Measurements from ENCODE around the gene BMF.

Gene BMF

DNA sequence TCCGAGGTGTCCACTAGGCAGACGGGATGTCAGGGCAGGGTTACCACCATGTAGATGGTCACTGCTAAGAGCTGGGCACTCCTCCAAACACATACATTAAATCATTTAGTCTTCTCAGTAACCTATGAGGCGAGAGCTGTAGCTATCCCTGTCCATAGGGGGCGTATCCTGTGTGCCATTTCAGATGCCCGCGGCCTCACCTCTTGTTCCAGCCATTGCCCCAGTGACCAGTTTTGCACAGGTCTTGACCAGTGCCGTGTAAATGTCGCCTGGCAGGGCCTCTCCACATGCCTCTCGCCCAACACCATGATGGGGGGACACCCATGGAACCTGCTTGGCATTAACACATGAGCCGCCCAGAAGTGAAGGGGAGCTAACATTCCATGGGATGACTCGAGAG lies 48.9 kb downstream of the BMF start:
- FAIRE-seq (no peak), DNase-seq (ENCODE audit: insufficient read length, low spot score) (no peak)
- TF ChIP-seq, protein P1, sequence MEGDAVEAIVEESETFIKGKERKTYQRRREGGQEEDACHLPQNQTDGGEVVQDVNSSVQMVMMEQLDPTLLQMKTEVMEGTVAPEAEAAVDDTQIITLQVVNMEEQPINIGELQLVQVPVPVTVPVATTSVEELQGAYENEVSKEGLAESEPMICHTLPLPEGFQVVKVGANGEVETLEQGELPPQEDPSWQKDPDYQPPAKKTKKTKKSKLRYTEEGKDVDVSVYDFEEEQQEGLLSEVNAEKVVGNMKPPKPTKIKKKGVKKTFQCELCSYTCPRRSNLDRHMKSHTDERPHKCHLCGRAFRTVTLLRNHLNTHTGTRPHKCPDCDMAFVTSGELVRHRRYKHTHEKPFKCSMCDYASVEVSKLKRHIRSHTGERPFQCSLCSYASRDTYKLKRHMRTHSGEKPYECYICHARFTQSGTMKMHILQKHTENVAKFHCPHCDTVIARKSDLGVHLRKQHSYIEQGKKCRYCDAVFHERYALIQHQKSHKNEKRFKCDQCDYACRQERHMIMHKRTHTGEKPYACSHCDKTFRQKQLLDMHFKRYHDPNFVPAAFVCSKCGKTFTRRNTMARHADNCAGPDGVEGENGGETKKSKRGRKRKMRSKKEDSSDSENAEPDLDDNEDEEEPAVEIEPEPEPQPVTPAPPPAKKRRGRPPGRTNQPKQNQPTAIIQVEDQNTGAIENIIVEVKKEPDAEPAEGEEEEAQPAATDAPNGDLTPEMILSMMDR (IDR thresholded peaks at IDR 0.05; ENCODE audit: insufficient read depth, missing control alignments) = no peak

DNA sequence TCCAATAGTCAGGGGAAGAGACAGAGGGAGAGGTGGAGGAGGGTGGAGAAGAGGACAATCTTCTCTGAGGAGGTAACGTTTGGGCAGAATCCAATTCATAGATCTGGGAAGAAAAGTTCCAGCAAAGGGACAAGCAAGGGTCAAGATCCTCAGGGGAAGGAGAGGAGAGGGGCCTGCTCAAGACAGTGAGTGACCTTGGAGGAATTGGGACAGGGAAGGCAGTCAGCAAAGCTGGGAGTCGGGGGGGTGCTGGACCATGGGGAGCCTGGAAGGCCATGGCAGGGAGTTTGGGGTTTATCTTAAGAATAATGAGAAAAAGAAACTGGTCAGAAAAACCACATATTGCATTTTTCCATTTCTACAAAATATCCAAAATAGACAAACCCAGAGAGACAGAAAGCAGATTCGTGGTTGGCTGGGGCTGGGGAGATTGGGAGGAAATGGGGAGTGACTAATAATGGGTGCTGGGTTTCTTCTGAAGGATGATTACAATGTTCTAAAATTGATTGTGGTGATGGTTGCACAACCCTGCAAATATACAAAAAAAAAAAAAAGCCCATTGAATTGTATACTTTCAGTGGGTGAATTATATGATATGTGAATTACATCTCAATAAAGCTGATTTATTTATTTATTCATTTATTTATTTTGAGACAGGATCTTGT lies 50.1 kb downstream of the BMF start:
- TF ChIP-seq, protein P1 (IDR thresholded peaks at IDR 0.05; ENCODE audit: insufficient read depth, missing control alignments) = no peak
- DNase-seq (ENCODE audit: insufficient read length, low spot score) (no peak), FAIRE-seq (no peak)

DNA sequence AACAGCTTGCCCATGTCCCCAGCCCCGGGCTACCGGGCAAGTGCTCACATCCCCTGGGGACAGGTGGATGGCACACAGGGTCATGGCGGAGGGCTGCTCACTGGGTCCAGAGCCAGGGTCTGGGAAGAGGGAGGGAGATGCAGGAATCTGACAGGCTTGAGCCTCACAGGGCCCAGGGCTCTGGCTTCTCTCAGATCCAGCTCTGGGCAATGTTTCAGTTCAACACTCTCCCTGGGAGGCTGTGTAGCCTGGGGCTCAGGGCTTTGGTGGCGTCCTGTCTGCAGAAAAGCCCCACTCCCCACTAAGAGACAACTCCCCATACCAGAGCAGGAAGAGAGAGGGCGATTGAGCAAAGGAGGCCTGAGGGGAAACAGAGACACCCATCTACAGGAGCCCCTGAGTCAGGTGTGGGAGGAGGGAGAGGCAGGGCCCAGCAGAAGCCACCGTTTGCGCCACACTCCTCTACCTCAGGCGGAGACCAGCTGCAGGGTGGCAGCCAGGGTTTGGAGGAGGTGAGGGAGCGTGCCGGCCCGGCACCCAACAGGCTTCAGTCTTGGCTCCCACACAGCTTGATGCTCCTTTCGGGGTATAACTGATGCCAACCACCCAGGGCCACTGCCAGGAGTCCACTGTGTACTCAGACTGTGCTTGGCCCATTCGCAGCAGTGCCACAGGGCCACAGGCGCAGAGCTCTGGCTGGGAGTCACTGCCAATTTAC lies 52.9 kb downstream of the BMF start:
- FAIRE-seq = no peak
- TF ChIP-seq, protein P1 (IDR thresholded peaks at IDR 0.05; ENCODE audit: insufficient read depth, missing control alignments) = no peak
- DNase-seq (ENCODE audit: insufficient read length, low spot score) = no peak

DNA sequence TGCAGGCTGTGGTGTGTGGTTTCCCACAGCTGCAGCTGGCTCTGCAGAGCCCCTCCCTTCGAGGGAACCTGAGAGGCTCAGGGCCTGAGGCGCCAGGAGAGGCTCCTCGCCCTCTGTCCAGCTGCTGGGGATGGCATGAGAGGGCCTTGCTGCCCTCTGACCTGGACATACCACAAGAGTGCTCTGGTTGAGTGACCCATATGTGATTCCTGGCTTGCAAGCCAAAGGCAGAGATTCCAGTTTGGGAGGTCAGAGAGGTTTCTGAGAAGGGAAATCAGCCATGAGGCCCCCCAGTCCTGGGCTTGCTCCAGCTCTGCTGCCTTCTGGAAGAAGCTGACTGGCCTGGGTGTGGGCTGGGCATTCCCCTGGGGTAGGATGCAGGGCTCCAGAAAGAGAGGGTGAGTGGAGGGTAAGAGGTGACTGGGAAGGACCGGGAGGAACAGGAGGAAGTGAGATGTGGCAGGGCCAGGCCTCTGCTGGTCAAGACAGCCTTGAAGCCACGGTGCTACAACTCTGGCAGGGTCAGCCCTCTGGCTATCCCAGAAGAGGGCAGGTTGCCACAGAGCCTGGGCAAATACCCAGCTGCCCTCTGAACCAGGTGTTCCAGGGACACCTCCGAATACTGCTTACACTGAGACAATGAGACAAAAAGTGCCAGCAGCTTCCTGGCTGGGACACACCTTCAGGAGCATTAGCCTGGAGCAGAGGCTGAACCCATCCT lies 53.7 kb downstream of the BMF start:
- TF ChIP-seq, protein P1 (IDR thresholded peaks at IDR 0.05; ENCODE audit: insufficient read depth, missing control alignments) = no peak
- DNase-seq (ENCODE audit: insufficient read length, low spot score) (no peak), FAIRE-seq (no peak)

DNA sequence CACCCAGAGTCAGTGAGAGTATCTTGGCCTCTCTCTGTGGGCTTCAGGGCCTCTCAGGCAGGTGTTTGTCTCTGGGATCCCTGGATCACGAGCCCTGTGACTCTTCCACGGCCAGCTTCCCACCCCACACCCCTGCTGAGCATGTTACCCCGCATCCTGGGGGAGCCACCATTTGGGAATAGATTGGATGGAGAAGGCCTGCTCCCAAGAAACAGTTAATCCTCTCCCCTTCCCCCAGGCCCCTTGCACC lies 54.1 kb downstream of the BMF start:
- FAIRE-seq (no peak), DNase-seq (ENCODE audit: insufficient read length, low spot score) (no peak)
- TF ChIP-seq, protein P1 (IDR thresholded peaks at IDR 0.05; ENCODE audit: insufficient read depth, missing control alignments) = no peak

DNA sequence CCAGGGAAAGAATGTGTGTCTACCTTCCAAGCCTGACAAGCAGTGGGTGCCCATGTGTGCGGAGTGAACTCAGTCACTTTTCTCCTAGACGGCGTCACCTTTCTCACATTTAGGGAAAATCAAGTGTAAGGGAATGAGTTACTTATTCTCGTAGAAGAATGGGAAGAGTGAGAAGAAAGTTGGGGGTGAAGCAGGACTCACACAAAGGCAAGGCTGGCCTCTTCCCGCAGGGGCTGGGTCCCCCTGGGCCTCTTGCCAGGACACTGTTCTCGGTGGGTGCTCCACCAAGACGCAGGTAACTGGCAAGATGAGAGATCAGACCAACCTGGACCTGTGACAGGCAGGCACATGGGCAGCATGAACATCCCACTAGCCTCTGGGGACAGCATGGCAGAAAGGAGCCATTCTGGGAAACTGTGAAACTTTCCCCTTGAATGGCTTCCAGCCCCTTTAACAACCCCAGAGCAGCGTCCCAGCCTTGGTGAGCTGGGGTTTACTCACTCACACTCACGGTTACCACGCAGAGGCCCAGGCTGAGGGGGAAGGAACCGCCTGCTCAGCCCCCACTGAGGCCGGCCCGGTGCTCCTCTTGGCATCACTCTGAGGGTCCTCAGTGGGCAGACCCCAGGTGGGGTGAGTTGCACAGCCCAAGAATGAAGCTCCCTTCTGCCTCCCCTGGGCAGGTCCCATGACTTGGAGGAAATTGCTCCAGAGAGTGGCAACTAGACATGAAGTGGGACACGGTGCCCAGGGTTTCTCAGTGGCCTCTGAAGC lies 54.7 kb downstream of the BMF start:
- FAIRE-seq (no peak), DNase-seq (ENCODE audit: insufficient read length, low spot score) (no peak)
- TF ChIP-seq, protein P1 (IDR thresholded peaks at IDR 0.05; ENCODE audit: insufficient read depth, missing control alignments) = no peak
